Suppressor macrophage treated with lipopolysaccharide for 1 hour (primary cell): ENCODE data around the gene BPIFA3.

Experiments
- DNase-seq, 3 donors: peaks; one replicate each; pipeline ENCODE4 v3.0.0-alpha.2; 2020 to 2022

The BPIFA3 gene

GRCh38 chr20:33224399-33224798 lies 7.2 kb downstream of the BPIFA3 start:
- DNase-seq, result no peak

- peak; percentile 22 to 36 (median 35) for DNase-seq
Measured at GRCh38 chr20:33229843-33230242, 12.7 kb downstream of the BPIFA3 start.

- no peak for DNase-seq
Measured at GRCh38 chr20:33231237-33231636, 14.1 kb downstream of the BPIFA3 start.

- DNase-seq, result peak in 1 of 3 donors; percentile 14
Measured at GRCh38 chr20:33232486-33233072, 15.4 kb downstream of the BPIFA3 start.

- DNase-seq, result no peak
Measured at GRCh38 chr20:33233129-33233774, 16.1 kb downstream of the BPIFA3 start.

- no peak for DNase-seq
Measured at GRCh38 chr20:33234050-33234449, 16.9 kb downstream of the BPIFA3 start.

GRCh38 chr20:33235696-33236095 lies 18.5 kb downstream of the BPIFA3 start, which contains the start of gene BPIFA1:
TSS of gene BPIFA1 (plus strand) at chr20:33235996. CDS start at chr20:33237712, 1,716 bp downstream.
- no peak for DNase-seq

GRCh38 chr20:33236351-33236750 lies 19.2 kb downstream of the BPIFA3 start:
- DNase-seq, result no peak

GRCh38 chr20:33237989-33238388 lies 20.8 kb downstream of the BPIFA3 start:
- DNase-seq, result no peak

GRCh38 chr20:33239418-33239817 lies 22.3 kb downstream of the BPIFA3 start:
- DNase-seq, result no peak

GRCh38 chr20:33239979-33240736 lies 23.0 kb downstream of the BPIFA3 start:
- DNase-seq, result no peak

- DNase-seq, result no peak
Measured at GRCh38 chr20:33240923-33241322, 23.8 kb downstream of the BPIFA3 start.

- no peak for DNase-seq
Measured at GRCh38 chr20:33242319-33243100, 25.4 kb downstream of the BPIFA3 start.

- DNase-seq, result no peak
Measured at GRCh38 chr20:33246077-33246476, 28.9 kb downstream of the BPIFA3 start.

- no peak for DNase-seq
Measured at GRCh38 chr20:33249456-33249855, 32.3 kb downstream of the BPIFA3 start.

- DNase-seq, result no peak
Measured at GRCh38 chr20:33250666-33251065, 33.5 kb downstream of the BPIFA3 start.

GRCh38 chr20:33251496-33251895 lies 34.3 kb downstream of the BPIFA3 start:
- no peak for DNase-seq

GRCh38 chr20:33252460-33252859 lies 35.3 kb downstream of the BPIFA3 start:
- no peak for DNase-seq

- DNase-seq, result no peak
Measured at GRCh38 chr20:33255005-33255404, 37.9 kb downstream of the BPIFA3 start.

- no peak for DNase-seq
Measured at GRCh38 chr20:33257237-33257636, 40.1 kb downstream of the BPIFA3 start.

GRCh38 chr20:33259371-33259770 lies 42.2 kb downstream of the BPIFA3 start:
- DNase-seq, result no peak

GRCh38 chr20:33261465-33261864 lies 44.3 kb downstream of the BPIFA3 start:
- DNase-seq, result peak in 2 of 3 donors; percentile 3 to 4

GRCh38 chr20:33262658-33263065 lies 45.5 kb downstream of the BPIFA3 start:
- DNase-seq, result peak; percentile 74 to 79 (median 78)
